Caco-2 (cell line): Measurements from ENCODE around the gene ROBO1. TPM values are rescaled to one million over a fixed set of nuclear protein-coding genes. Genes with fewer than 3 reads are reported as not detected.

Experiments
- BruUV-seq: library from RNA; stranded (reverse); fragments of 400-500 nt; replicated peaks from 2 replicates; lab custom pipeline; 2021; lab: Mats Ljungman, UMichigan
- CTCF ChIA-PET: fragments of 300-600 bp; sonication (Branson Sonifier 250); formaldehyde crosslinking; loops from one replicate; lab custom pipeline; 2022; ENCODE audit warnings: antibody characterized with exemption; lab: Charles Lee
- POLR2A ChIA-PET: fragments of 300-600 bp; sonication (Branson Sonifier 250); formaldehyde crosslinking; loops from one replicate; lab custom pipeline; 2022; ENCODE audit warnings: antibody characterized with exemption; lab: Charles Lee
- DNase-seq, 2 experiments: peaks; one replicate each; pipeline versions ENCODE4 v3.0.0 to v3.0.0-alpha.2; 2020 to 2022
- H3K27me3 ChIP-seq: replicated peaks from 2 replicates; pipeline ENCODE4 v1.6.0; 2011; ENCODE audit warnings: low read length; ENCODE audit not compliant: control insufficient read depth, insufficient read depth
- H3K36me3 ChIP-seq: 2 replicates; pipeline ENCODE4 v1.5.1; 2011; ENCODE audit warnings: low read length; ENCODE audit not compliant: control insufficient read depth, insufficient read depth
- H3K4me1 ChIP-seq: fragments of 250-450 bp; sonication (Bioruptor Pico); 2 replicates; pipeline ENCODE4 v1.5.1; 2020; ENCODE audit warnings: mild to moderate bottlenecking
- H3K4me3 ChIP-seq: 2 replicates; pipeline ENCODE4 v1.5.1; 2011; ENCODE audit warnings: low read depth, mild to moderate bottlenecking, control low read depth, low read length
- H3K9me3 ChIP-seq: fragments of 250-450 bp; sonication (Bioruptor Pico); 2 replicates; pipeline ENCODE4 v1.5.1; 2020; ENCODE audit warnings: mild to moderate bottlenecking, moderate library complexity
- H3K27ac Mint-ChIP-seq: one replicate; pipeline ENCODE4 v1.8.0; 2022; ENCODE audit warnings: mixed read lengths; ENCODE audit not compliant: unreplicated experiment
- H3K27me3 Mint-ChIP-seq: one replicate; pipeline ENCODE4 v1.8.0; 2022; ENCODE audit warnings: mixed read lengths; ENCODE audit not compliant: insufficient read depth, unreplicated experiment
- H3K36me3 Mint-ChIP-seq: one replicate; pipeline ENCODE4 v1.8.0; 2022; ENCODE audit warnings: mild to moderate bottlenecking, mixed read lengths; ENCODE audit not compliant: insufficient read depth, unreplicated experiment
- H3K4me1 Mint-ChIP-seq: one replicate; pipeline ENCODE4 v1.8.0; 2022; ENCODE audit warnings: low read depth, mixed read lengths; ENCODE audit not compliant: unreplicated experiment
- H3K4me3 Mint-ChIP-seq: one replicate; pipeline ENCODE4 v1.8.0; 2022; ENCODE audit warnings: mild to moderate bottlenecking, moderate library complexity, mixed read lengths; ENCODE audit not compliant: unreplicated experiment
- H3K9me3 Mint-ChIP-seq: one replicate; pipeline ENCODE4 v1.8.0; 2022; ENCODE audit warnings: mixed read lengths; ENCODE audit not compliant: unreplicated experiment
- CTCF ChIP-seq, 2 experiments: fragments of 200-600 bp in 1 of 2; IDR thresholded peaks; 1 replicate in 1 of 2; 2 replicates in 1 of 2; pipeline versions ENCODE4 v1.5.1 to v1.8.0; 2011 to 2022; ENCODE audit warnings: antibody characterized with exemption in 1 of 2, control low read depth in 1 of 2, inconsistent platforms in 1 of 2, low read depth in 1 of 2, low read length in 1 of 2, mild to moderate bottlenecking in 1 of 2, moderate library complexity in 1 of 2; ENCODE audit not compliant: insufficient read depth in 1 of 2, severe bottlenecking in 1 of 2, unreplicated experiment in 1 of 2
- intact Hi-C: fragments of 100-400 bp; cut with micrococcal nuclease; formaldehyde crosslinking; loops from one replicate; pipeline ENCODE4 v1.10.0; 2022; ENCODE audit not compliant: unreplicated experiment
- total RNA-seq: library from RNA; stranded (reverse); gene quantifications from 2 replicates; pipeline ENCODE4 v1.2.3, GENCODE V29; 2022

Gene ROBO1
- total RNA-seq, 1 experiment from 2014 or later: 1.8 TPM

- H3K9me3 Mint-ChIP-seq: no peaks in the 10 kb centered on the region
- no peak for TF ChIP-seq CTCF (IDR thresholded peaks at IDR 0.05; ENCODE audit: insufficient read depth in 1 of 2, low read depth in 1 of 2, low read length in 1 of 2, severe bottlenecking in 1 of 2, unreplicated experiment in 1 of 2)
- CTCF ChIA-PET: no interaction called here
- no peaks in the 10 kb centered on the region for H3K27me3 Mint-ChIP-seq
- Histone ChIP-seq H3K9me3 (no peaks in the 10 kb centered on the region), H3K27me3 (no peaks in the 10 kb centered on the region), H3K4me1 (no peaks in the 10 kb centered on the region), H3K4me3 (no peak overlapping the region), H3K36me3 (no peaks in the 10 kb centered on the region)
- POLR2A ChIA-PET: no interaction called here
- no peak overlapping the region for H3K27ac Mint-ChIP-seq
- no peak for DNase-seq
- intact Hi-C loops: no loop called here
- no peaks in the 10 kb centered on the region for H3K36me3 Mint-ChIP-seq
- H3K4me3 Mint-ChIP-seq: no peak overlapping the region
- H3K4me1 Mint-ChIP-seq: no peaks in the 10 kb centered on the region
- no TSS peak for BruUV-seq
Measured at GRCh38 chr3:79285380-79285779, 482.4 kb downstream of the ROBO1 start.

DNA sequence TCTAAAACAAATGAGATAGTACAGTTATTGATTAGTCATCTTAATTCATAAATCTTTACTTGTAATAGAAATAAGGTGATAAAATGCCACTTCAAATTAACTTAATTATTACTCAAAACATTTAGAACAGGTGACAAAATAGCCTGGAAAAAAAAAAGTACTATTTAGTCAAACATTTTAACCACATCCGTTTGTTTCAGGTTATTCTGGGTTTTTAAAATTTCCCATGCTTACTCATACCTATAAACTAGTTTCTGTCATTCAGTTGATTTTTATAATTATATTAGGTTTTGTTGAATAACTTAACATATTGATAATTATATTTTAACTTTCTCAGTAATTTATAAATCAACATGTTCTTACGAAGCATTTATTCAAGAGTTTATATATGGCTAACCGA lies 483.0 kb downstream of the ROBO1 start:
- H3K36me3 ChIP-seq: no peaks in the 10 kb centered on the region
- no peak overlapping the region for H3K4me3 ChIP-seq
- H3K9me3 ChIP-seq: no peaks in the 10 kb centered on the region
- no peaks in the 10 kb centered on the region for H3K9me3 Mint-ChIP-seq
- no peaks in the 10 kb centered on the region for H3K36me3 Mint-ChIP-seq
- no TSS peak for BruUV-seq
- CTCF ChIA-PET: no interaction called here
- no peaks in the 10 kb centered on the region for H3K27me3 ChIP-seq
- no peaks in the 10 kb centered on the region for H3K4me1 ChIP-seq
- H3K4me1 Mint-ChIP-seq: no peaks in the 10 kb centered on the region
- no peak for TF ChIP-seq CTCF (IDR thresholded peaks at IDR 0.05; ENCODE audit: insufficient read depth in 1 of 2, low read depth in 1 of 2, low read length in 1 of 2, severe bottlenecking in 1 of 2, unreplicated experiment in 1 of 2)
- DNase-seq: no peak
- no peak overlapping the region for H3K4me3 Mint-ChIP-seq
- intact Hi-C loops: no loop called here
- POLR2A ChIA-PET: no interaction called here
- H3K27ac Mint-ChIP-seq: no peak overlapping the region
- no peaks in the 10 kb centered on the region for H3K27me3 Mint-ChIP-seq

- no peaks in the 10 kb centered on the region for H3K27me3 ChIP-seq
- no peak for DNase-seq
- Mint-ChIP-seq H3K4me3 (no peak overlapping the region), H3K9me3 (no peaks in the 10 kb centered on the region), H3K4me1 (no peaks in the 10 kb centered on the region), H3K27me3 (no peaks in the 10 kb centered on the region), H3K36me3 (no peaks in the 10 kb centered on the region), H3K27ac (no peak overlapping the region)
- no TSS peak for BruUV-seq
- H3K9me3 ChIP-seq: no peaks in the 10 kb centered on the region
- intact Hi-C loops: no loop called here
- no peak for TF ChIP-seq CTCF (IDR thresholded peaks at IDR 0.05; ENCODE audit: insufficient read depth in 1 of 2, low read depth in 1 of 2, low read length in 1 of 2, severe bottlenecking in 1 of 2, unreplicated experiment in 1 of 2)
- no peaks in the 10 kb centered on the region for H3K4me1 ChIP-seq
- H3K4me3 ChIP-seq: no peak overlapping the region
- POLR2A ChIA-PET: no interaction called here
- CTCF ChIA-PET: no interaction called here
- H3K36me3 ChIP-seq: no peaks in the 10 kb centered on the region
Measured at GRCh38 chr3:79278681-79279080, 489.1 kb downstream of the ROBO1 start.
